NB4 (cell line): ENCODE measurements around the gene CCDC122.

Experiments
- DNase-seq: peaks from one replicate; pipeline ENCODE4 v3.0.0; 2010; ENCODE audit warnings: low read depth
- H3K4me3 ChIP-seq: one replicate; pipeline ENCODE4 v1.5.1; 2011; ENCODE audit warnings: mild to moderate bottlenecking, low read depth, low read length, moderate library complexity
- MYC ChIP-seq: IDR thresholded peaks from 2 replicates; pipeline ENCODE4 v1.6.1; 2011; ENCODE audit warnings: low read depth, low read length
- POLR2A ChIP-seq: IDR thresholded peaks from 2 replicates; pipeline ENCODE4 v1.6.1; 2011; ENCODE audit warnings: mild to moderate bottlenecking; ENCODE audit not compliant: insufficient read length; ENCODE audit errors: extremely low read depth
- TF ChIP-seq, protein P1 (sequence below): IDR thresholded peaks from 2 replicates; pipeline ENCODE4 v1.6.1; 2011; ENCODE audit warnings: low read depth, low read length
- TF ChIP-seq, protein P2 (sequence below): IDR thresholded peaks from one replicate; pipeline ENCODE4 v1.5.1; 2012; ENCODE audit warnings: low read depth, low read length

Gene CCDC122

DNA sequence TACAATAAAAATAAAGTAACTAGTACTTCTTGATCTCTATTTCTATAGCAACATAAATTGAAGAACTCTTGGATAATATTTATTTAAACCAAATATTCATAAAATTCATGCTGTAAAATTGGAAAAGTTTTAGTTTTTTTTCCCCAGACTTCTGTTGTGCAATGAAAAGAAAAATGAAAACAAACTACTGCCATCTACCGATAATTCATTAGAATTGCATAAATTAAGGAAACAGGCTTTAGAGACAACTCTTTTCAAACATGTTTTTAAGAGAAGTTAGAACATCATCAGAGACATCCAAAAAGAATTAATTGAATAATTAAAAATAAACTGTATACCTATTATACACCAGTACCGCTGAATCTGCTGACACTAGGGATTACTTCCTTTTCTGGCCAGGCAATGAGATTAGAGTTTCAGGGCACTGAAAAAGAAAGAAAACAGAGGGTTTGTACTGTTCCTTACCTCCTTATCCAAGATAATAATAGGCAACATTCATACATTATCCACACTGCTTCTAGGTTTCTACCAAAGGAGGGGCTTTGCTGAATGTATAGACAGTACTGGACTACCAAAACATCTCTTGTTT is 4.9 kb downstream of the CCDC122 start:
- TF ChIP-seq, protein P1, sequence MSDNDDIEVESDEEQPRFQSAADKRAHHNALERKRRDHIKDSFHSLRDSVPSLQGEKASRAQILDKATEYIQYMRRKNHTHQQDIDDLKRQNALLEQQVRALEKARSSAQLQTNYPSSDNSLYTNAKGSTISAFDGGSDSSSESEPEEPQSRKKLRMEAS = no peak
- TF ChIP-seq, protein P2, sequence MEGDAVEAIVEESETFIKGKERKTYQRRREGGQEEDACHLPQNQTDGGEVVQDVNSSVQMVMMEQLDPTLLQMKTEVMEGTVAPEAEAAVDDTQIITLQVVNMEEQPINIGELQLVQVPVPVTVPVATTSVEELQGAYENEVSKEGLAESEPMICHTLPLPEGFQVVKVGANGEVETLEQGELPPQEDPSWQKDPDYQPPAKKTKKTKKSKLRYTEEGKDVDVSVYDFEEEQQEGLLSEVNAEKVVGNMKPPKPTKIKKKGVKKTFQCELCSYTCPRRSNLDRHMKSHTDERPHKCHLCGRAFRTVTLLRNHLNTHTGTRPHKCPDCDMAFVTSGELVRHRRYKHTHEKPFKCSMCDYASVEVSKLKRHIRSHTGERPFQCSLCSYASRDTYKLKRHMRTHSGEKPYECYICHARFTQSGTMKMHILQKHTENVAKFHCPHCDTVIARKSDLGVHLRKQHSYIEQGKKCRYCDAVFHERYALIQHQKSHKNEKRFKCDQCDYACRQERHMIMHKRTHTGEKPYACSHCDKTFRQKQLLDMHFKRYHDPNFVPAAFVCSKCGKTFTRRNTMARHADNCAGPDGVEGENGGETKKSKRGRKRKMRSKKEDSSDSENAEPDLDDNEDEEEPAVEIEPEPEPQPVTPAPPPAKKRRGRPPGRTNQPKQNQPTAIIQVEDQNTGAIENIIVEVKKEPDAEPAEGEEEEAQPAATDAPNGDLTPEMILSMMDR = peak; percentile 8
- DNase-seq = peak; percentile 43
- H3K4me3 ChIP-seq = no peak overlapping the region

DNA sequence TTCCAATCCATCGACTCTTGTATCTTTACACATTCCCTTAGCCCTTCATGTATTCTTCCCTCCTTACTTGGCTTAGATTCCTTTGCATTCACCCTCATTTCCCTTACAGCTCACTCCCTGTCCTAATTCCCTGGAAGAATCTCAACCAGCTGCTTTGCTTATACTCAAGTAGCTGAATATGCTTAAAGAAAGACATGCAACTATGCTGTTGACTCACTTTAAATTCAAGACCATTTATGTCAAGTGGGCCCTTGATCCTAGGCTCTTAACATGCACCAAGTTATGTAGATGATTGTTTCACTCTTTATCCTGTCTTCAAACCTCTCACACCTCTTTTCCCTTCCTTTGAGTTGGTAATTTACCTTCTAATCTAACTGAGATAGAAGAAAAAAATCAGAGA is 7.4 kb downstream of the CCDC122 start:
- no peak for DNase-seq
- TF ChIP-seq POLR2A (no peak), MYC (no peak)
- TF ChIP-seq, protein P1 = no peak
- TF ChIP-seq, protein P2 = no peak
- H3K4me3 ChIP-seq = no peak overlapping the region

DNA sequence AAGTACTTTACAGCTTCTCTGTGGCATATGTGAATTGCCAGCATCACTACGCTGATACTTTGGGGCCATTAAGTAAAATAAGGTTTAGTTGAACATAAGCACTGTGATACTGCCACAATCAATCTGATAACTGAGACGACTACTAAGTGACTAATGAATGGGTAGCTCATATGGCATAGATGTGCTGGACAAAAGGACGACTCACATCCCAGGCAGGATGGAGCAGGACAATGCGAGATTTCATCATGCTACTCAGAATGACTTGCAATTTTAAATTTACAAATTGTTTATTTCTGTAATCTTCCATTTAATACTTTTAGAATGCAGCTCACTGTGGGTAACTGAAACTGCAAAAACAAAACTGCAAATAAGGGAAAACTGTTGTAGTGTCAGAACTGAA is 13.6 kb downstream of the CCDC122 start:
- peak; percentile 15 for DNase-seq
- TF ChIP-seq, protein P1 = no peak
- TF ChIP-seq, protein P2 = no peak
- TF ChIP-seq POLR2A (no peak), MYC (no peak)
- no peak overlapping the region for H3K4me3 ChIP-seq

DNA sequence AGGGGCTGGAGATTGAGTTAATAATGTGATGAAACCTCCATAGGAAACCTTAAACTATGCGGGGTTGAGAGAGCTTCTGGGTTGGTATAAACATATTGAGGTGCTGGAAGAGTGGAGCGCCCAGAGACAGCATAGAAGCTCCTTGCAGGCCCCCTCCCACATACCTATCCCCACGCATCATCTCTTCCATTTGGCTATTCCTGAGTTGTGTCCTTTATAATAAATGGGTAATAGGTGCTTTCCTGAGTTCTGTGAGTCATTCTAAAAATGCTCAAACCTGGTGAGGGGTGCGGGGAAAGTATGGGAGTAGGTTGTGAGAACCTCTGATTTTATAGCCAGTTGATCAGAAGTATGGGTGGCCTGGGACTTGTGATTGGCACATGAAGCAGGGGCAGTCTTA is 14.6 kb downstream of the CCDC122 start:
- TF ChIP-seq MYC (no peak), POLR2A (no peak)
- TF ChIP-seq, protein P2 = no peak
- no peak overlapping the region for H3K4me3 ChIP-seq
- DNase-seq = no peak

DNA sequence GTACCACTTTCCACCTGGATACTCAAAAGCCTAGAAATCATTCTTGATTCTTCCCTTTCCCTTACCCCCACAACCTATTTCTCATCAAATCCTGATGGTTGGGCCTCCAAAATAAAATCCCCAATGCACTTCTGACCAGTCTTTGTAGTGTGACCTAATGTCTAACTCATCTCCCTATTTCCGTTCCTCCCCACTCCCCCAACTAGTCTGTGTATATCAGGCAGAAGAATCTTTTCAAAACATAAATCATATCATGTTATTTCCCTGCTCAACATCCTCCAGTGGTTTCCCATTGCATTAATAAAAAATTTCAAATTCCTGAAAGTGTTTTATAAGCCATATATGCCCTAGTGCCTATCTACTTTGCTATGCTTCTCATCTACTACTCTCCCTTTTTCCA is 17.7 kb downstream of the CCDC122 start:
- TF ChIP-seq POLR2A = no peak
- TF ChIP-seq, protein P2 = no peak
- DNase-seq = no peak
- H3K4me3 ChIP-seq = no peak overlapping the region

DNA sequence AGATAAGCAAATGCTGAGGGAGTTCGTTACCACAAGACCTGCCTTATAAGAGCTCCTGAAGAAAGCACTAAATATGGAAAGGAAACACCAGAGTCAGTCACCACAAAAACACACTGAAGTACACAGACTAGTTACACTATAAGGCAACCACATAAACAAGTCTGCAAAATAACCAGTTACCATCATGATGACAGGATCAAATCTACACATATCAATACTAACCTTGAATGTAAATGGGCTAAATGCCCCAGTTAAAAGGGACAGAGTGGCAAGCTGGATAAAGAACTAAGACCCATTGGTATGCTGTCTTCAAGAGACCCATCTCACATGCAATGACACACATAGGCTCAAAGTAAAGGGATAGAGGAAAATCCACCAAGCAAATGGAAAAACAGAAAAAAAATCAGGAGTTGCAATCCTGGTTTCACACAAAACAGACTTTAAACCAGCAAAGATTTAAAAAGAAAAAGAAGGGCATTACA is 26.6 kb downstream of the CCDC122 start:
- H3K4me3 ChIP-seq = no peak overlapping the region
- TF ChIP-seq MYC (no peak), POLR2A (no peak)
- TF ChIP-seq, protein P1 = no peak
- TF ChIP-seq, protein P2 = no peak

More for the DNA sequence above, 26.6 kb downstream of the CCDC122 start:
- no peak for DNase-seq
